DOHH2 (cell line): Measurements from ENCODE around the gene SNX9.

Source experiments
- H3F3A ChIP-seq: fragments of 200-600 bp; sonication (generic), shearing (Covaris generic); 2 replicates; pipeline ENCODE4 v1.6.0; 2016; ENCODE audit warnings: antibody characterized with exemption, mild to moderate bottlenecking; ENCODE audit not compliant: control insufficient read depth, insufficient read depth
- H3K27ac ChIP-seq: fragments of 200-600 bp; sonication (generic); 2 replicates; pipeline ENCODE4 v1.5.1; 2014; ENCODE audit warnings: low read depth, mild to moderate bottlenecking, low read length, moderate library complexity
- H3K27me3 ChIP-seq: fragments of 200-600 bp; sonication (generic); 2 replicates; pipeline ENCODE4 v1.6.1; 2014; ENCODE audit warnings: mild to moderate bottlenecking, low read length, mixed read lengths; ENCODE audit not compliant: control insufficient read depth
- H3K36me3 ChIP-seq: fragments of 200-600 bp; sonication (generic); 2 replicates; pipeline ENCODE4 v1.6.1; 2014; ENCODE audit warnings: mild to moderate bottlenecking, low read length, moderate library complexity, mixed read lengths; ENCODE audit not compliant: control insufficient read depth
- H3K4me1 ChIP-seq: fragments of 200-600 bp; sonication (generic); 2 replicates; pipeline ENCODE4 v1.6.1; 2014; ENCODE audit warnings: mild to moderate bottlenecking, low read length, mixed read lengths; ENCODE audit not compliant: control insufficient read depth
- H3K4me2 ChIP-seq: fragments of 200-600 bp; sonication (generic); 2 replicates; pipeline ENCODE4 v1.6.0; 2014; ENCODE audit warnings: mild to moderate bottlenecking, low read length, moderate library complexity
- H3K4me3 ChIP-seq: fragments of 200-600 bp; sonication (generic); 2 replicates; pipeline ENCODE4 v1.5.1; 2014; ENCODE audit warnings: mild to moderate bottlenecking, low read length, mixed read lengths
- H3K79me2 ChIP-seq: fragments of 200-600 bp; sonication (generic); 2 replicates; pipeline ENCODE4 v1.6.1; 2014; ENCODE audit warnings: mild to moderate bottlenecking, low read length, mixed read lengths; ENCODE audit not compliant: control insufficient read depth
- H3K9me2 ChIP-seq: fragments of 200-600 bp; sonication (generic); replicated peaks from 2 replicates; pipeline ENCODE4 v1.6.1; 2014; ENCODE audit warnings: mild to moderate bottlenecking, low read length, mixed read lengths; ENCODE audit not compliant: control insufficient read depth
- H3K9me3 ChIP-seq: fragments of 200-600 bp; sonication (generic); 2 replicates; pipeline ENCODE4 v1.6.1; 2014; ENCODE audit warnings: antibody characterized with exemption, low read length, mixed read lengths; ENCODE audit not compliant: control insufficient read depth, insufficient read depth
- H4K20me1 ChIP-seq: fragments of 200-600 bp; sonication (generic); 2 replicates; pipeline ENCODE4 v1.6.0; 2014; ENCODE audit warnings: low read depth, mild to moderate bottlenecking, antibody characterized with exemption, low read length, moderate library complexity; ENCODE audit not compliant: control insufficient read depth, insufficient read depth
- EZH2phosphoT487 ChIP-seq: fragments of 200-600 bp; sonication (generic); IDR thresholded peaks from 2 replicates; pipeline ENCODE4 v1.6.1; 2017; ENCODE audit warnings: borderline replicate concordance, mild to moderate bottlenecking, antibody characterized with exemption, low read length, moderate library complexity, mixed read lengths
- TF ChIP-seq, protein P1 (sequence below): fragments of 200-600 bp; sonication (generic); IDR thresholded peaks from one replicate; pipeline ENCODE4 v1.5.1; 2014; ENCODE audit warnings: antibody characterized with exemption, mild to moderate bottlenecking, low read depth, low read length; ENCODE audit not compliant: poor library complexity, severe bottlenecking

The SNX9 gene

DNA sequence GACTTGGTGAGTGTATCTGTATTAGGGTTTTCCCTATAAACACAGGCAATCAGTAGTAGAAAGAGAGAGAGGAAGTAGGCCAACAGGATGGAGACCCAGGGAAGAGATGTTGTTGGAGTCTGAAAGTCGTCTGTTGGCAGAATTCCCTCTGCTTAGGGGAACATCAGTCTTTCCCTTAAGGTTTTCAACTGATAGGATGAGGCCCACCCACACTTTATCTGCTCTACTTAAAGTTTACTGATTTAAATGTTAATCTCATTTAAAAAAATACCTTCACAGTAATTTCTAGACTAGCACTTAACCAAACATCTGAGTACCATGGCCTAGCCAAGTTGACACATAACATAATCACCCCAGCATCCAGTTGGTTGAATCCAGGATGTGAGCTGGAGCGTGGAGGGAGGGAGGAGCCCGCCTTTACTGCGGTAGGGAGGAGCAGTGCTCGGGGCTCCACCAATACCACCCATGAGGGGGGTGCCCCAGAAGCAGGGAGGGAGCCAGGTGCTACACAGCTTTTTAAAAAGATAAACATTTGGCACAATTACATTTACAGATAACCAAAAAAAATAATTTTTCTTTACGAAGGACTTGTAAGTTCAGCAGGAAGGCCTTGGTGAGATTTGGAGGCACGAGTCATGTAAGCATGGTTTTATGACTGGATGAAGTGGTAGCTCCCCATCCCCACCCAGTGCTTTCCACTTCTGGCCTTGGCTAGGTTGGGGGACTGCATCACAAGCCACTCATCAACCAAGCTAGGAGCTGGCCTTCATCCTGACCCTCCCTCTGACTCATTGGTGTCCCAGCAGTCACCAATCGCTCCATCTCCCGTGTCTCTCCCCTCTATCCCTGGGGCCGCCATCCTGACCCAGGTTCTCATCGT is 18.4 kb upstream of the SNX9 start:
- H3F3A ChIP-seq, result no peaks in the 10 kb centered on the region
- H3K27me3 ChIP-seq, result peaks cover 16% of the 10 kb centered on the region
- H3K79me2 ChIP-seq, result no peaks in the 10 kb centered on the region
- H3K36me3 ChIP-seq, result no peaks in the 10 kb centered on the region
- H4K20me1 ChIP-seq, result no peaks in the 10 kb centered on the region
- no peaks in the 10 kb centered on the region for H3K4me1 ChIP-seq
- H3K9me2 ChIP-seq, result no peaks in the 10 kb centered on the region
- H3K9me3 ChIP-seq, result no peaks in the 10 kb centered on the region
- no peak overlapping the region for H3K4me2 ChIP-seq
- no peak overlapping the region for H3K4me3 ChIP-seq
- TF ChIP-seq, protein P1, sequence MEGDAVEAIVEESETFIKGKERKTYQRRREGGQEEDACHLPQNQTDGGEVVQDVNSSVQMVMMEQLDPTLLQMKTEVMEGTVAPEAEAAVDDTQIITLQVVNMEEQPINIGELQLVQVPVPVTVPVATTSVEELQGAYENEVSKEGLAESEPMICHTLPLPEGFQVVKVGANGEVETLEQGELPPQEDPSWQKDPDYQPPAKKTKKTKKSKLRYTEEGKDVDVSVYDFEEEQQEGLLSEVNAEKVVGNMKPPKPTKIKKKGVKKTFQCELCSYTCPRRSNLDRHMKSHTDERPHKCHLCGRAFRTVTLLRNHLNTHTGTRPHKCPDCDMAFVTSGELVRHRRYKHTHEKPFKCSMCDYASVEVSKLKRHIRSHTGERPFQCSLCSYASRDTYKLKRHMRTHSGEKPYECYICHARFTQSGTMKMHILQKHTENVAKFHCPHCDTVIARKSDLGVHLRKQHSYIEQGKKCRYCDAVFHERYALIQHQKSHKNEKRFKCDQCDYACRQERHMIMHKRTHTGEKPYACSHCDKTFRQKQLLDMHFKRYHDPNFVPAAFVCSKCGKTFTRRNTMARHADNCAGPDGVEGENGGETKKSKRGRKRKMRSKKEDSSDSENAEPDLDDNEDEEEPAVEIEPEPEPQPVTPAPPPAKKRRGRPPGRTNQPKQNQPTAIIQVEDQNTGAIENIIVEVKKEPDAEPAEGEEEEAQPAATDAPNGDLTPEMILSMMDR, result no peak
- TF ChIP-seq EZH2phosphoT487, result no peak
- H3K27ac ChIP-seq, result no peak overlapping the region

DNA sequence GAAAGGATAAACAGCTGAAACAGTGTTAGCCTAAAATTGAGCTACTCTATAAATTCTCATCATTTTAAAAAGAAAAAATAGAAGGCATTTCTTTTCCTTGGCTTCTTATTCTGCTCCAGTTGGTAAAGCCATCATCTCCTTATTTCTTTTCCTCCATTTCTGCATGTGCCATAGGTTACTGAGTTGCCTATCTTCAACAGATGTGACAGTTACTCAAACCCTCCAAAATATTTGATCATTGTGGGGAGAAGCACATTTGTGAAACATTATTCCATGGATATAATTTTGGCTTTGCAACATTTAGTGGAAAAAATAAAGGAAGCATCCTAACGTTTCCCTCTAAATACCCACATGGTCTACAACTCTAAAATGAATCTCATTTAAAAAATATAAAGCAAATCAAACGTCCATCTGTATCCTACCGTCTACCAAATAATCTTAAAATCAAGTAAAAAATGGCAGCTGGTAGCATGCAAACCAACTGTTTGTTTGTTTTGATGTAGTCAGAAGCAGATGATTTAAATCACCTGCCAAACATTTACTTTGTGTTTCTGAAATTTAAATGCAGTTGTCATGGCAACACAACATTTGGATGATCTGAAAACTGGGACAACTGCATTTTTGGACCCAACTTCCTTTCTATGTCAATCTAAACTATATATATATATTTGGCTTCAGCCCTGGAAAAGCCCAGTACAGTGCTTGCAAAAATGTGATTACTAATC is 16.8 kb upstream of the SNX9 start:
- no peaks in the 10 kb centered on the region for H3K79me2 ChIP-seq
- no peak for TF ChIP-seq EZH2phosphoT487
- TF ChIP-seq, protein P1, result no peak
- no peaks in the 10 kb centered on the region for H3K4me1 ChIP-seq
- H3F3A ChIP-seq, result no peaks in the 10 kb centered on the region
- no peak overlapping the region for H3K4me3 ChIP-seq
- no peaks in the 10 kb centered on the region for H4K20me1 ChIP-seq
- no peaks in the 10 kb centered on the region for H3K9me2 ChIP-seq
- no peaks in the 10 kb centered on the region for H3K9me3 ChIP-seq
- H3K4me2 ChIP-seq, result no peak overlapping the region
- no peak overlapping the region for H3K27ac ChIP-seq
- no peaks in the 10 kb centered on the region for H3K36me3 ChIP-seq
- H3K27me3 ChIP-seq, result peaks cover 13% of the 10 kb centered on the region; the same call in 1 of the 2 replicates

DNA sequence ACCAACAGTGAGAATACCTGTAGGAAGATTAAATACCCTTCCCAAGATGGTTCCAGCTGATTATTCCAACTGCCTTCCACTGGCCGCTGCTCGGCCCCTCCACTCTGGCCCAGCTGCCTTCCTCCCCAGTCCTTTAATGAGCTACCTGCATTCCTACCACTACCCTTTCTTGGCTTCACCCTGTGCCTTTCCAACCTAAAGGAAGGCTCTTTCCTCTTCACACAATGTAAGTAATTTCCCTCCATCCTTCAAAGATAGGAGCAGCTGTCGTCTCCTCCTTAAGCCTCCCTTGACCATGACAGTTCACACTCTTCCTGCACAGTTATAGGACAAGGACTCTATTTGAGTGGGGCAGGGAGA is 16.2 kb upstream of the SNX9 start:
- Histone ChIP-seq H3F3A (no peaks in the 10 kb centered on the region), H3K79me2 (no peaks in the 10 kb centered on the region), H3K4me3 (no peak overlapping the region), H3K4me1 (no peaks in the 10 kb centered on the region), H3K4me2 (no peak overlapping the region), H3K27me3 (peaks cover 10% of the 10 kb centered on the region; the same call in 1 of the 2 replicates), H4K20me1 (no peaks in the 10 kb centered on the region), H3K9me3 (no peaks in the 10 kb centered on the region), H3K27ac (no peak overlapping the region), H3K9me2 (no peaks in the 10 kb centered on the region), H3K36me3 (no peaks in the 10 kb centered on the region)
- no peak for TF ChIP-seq EZH2phosphoT487
- TF ChIP-seq, protein P1, result no peak
